GM21528 (cell line): ENCODE measurements around the gene TRAPPC12.

Experiments used
- ATAC-seq: cut with Tn5 transposase; IDR thresholded peaks from one replicate; pipeline ENCODE4 v1.9.1; 2021; ENCODE audit warnings: mild to moderate bottlenecking, moderate library complexity; ENCODE audit not compliant: unreplicated experiment, low FRiP score

The TRAPPC12 gene

DNA sequence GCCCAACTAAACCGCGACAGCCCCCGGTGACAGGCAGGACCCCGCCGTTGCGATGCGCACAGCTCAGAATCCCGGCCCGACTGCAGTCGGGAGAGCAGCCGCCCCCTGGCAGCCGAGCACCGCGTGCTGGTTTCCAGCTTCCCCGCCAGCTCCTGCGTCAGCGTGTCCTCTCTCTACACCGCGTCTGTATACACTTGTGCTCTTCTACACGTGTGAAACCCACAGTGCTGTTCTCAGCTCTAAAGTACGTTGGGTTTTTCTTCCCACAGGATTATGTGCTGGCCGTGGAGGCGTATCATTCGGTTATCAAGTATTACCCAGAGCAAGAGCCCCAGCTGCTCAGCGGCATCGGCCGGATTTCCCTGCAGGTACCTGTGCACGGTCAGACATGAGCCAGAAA lies 85.8 kb downstream of the TRAPPC12 start:
- ATAC-seq, result no peak

DNA sequence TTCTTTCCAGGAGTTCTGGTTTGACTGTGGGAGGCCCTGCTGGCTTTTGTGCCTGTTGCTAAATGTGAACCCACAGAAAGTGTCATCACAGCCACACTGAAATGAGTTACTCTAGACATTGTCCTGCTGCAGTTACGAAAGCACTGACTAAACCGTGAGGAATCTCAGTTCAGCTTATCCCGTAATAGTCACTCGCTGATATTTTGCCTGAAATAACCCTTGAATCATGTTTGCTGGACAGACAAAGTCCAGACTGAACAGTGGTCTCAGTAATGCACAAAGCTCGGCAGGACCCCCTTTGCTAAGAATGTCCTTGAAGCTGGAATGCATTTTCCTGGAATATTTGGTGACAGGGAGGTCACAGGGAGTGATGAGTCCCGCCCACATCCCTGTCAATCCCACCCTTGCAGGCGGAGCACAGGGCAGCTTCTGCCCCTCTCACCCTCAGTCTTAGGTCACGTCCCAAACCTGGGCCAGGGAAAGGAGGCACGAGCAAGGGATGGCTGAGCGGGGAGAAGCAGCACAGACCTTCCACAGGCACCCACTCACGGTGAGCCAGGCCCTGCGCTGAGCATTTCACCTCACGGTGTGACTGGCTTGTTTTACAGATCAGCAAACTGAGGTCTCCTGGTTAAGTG lies 86.5 kb downstream of the TRAPPC12 start:
- ATAC-seq, result no peak

DNA sequence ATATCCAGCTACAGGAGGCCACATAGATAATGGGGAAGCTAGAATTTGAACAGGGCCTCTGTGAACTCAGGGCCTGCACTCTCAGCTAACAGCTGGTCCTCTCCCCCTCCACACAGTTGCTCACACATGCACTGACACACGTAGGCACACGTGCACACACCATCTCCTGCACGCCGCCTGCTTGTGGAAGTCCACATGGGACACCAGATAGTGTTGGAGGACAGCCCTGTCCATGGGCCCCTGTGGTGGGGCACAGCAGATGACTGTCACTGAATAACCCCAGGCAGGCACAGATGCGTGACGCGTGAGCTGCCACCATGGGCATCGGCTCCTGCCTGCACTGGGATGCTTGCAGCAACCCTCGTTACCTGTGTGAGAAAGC lies 87.0 kb downstream of the TRAPPC12 start:
- no peak for ATAC-seq

DNA sequence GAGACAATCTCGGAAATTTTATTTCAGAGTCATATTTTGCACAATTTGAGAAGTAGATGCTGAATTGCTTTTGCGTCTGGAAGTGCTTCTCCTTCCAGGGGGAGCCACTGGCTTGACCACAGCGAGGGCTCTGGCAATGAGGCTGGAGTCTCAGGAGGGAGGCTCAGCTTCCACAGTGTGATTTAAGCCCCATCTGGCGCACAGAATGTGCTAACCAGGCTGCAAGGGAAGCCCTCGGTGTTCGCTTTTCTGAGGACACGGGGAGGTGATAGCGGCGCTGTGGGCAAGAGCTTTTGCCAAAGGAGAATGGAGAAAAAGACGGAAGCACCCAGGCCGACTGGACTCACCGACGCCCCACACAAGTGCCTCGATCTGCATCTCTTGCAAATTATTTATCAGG lies 87.5 kb downstream of the TRAPPC12 start:
- ATAC-seq, result no peak

DNA sequence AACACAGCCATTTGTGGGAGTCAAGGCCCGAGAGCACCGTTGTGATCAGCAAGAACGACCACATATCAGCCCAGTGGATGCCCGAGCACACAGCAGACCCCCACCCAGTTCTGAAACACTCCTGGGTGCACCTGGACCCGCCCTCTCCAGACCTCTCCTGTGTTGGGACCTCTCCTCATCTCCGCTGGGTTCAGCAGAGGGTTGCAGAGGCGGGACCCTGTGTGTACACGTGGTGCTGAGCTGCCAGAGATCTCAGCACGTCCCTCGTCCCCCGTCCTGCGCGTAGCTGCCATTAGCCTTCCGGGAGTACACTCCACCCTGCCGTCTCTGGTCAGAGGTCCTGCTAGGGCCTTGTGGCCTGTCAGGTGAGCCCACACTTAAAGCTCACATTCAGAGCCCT lies 88.2 kb downstream of the TRAPPC12 start:
- no peak for ATAC-seq

DNA sequence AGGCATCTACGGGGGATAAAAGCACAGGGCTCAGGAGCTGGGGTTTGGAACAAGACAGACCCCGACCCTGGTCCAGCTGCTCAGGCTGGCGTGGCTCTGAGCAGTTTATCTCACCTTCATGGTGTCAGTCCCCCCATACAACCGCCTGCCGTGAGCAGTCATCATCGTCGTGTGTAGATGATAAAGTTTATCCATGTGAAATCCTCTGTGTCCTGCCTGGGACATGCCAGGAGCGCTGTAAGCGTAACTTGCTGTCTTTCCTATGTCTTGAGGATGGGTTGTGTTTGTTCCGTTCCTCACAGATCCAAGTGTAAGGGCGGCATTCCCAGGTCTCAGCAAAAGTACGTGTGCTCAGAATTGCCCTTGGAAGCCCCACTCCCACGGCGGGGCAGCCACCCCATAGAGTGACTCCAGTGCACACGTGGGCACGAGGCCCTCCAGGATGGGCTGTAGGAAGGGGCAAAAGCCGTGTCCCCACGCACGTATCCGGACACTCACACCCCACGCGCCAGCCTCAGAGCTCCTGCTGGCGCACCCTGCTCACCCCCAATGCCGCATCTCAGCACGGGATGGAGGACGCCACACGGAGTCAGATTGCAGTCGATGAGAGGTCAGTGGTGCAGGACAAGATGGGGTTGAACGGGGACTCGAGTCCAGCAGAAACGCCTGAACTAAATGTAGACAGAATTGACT lies 88.9 kb downstream of the TRAPPC12 start:
- ATAC-seq, result no peak

DNA sequence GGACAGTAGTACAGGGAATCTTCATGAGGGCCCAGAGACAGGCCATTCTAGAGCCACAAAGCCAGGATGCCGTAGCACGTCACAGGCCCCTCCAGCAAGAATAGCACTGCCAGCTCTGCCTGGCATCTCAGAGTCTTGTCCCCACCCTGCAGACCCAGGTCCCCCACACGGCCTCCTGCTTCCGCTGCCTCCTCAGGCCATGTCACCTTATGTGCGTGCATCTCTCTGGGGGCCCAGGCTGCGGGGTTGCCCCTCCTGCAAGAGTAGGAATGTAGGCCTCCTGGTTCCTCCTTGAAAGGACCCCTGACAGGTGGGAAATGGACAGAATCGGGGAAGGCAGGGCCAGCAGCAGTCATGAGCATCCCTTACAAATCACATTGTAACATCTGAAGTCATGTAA lies 90.0 kb downstream of the TRAPPC12 start:
- ATAC-seq, result no peak

DNA sequence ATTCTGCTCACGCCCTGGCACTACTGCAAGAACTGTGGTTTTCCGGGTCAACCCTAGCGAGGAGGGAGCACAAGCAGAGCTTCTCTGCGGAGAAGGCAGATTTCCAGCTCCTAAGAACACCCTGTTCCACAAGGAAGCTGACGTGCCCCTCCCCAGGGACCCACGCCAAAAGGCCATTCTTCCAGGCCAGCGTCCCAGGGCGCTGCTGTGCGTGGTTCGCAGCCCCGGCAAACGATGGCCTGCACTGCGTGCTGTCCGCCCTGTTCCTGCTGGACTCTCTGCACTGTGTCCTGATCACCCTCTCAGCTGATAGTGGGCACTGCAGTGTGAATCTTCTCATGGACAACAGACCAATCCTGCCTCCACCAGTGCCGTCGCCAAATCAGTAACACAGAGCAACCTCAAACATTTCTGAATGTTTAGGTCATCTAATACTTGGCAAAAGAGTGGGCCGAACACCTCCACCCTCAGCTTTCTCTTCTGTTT lies 90.7 kb downstream of the TRAPPC12 start:
- ATAC-seq, result no peak

DNA sequence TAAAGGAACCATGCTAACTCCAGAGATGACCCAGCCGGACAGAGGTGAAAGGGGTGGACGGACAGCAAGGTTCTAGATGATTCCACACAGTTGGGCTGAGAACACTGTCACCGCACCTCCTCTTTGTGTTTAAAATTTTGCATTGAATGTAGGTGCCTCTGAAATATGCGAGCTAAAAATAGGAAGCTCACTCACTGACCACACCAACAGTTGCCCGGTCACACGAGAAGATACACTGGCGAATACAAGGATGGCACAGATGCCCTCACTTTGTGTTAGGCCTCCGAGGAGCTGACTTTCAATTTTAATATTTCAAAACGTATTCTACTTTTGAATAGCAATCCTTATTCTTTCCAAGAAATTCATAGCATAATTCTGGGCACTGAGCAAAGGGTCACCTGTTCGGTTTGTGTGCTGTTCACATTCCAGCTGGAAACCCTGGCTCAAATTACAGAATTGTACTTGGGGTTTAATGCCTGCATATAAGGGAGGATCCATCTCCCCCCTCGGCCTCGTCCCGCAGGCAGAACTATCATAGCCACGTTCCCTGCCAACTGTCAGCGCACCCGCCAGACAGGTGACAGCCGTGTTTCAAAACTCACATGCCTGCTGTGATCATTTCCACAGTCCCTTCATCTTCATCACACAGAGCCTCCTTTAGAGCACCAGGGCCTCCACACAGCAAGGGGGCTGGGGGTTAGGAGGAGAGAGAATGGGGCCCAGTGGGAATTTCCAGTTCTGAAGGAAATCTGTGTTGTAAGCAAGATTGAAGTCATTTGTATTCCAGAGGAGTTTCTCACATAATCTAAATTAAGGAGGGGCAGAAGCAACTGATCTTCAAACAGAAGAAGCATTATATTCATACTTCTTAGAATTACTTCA lies 91.6 kb downstream of the TRAPPC12 start:
- no peak for ATAC-seq

DNA sequence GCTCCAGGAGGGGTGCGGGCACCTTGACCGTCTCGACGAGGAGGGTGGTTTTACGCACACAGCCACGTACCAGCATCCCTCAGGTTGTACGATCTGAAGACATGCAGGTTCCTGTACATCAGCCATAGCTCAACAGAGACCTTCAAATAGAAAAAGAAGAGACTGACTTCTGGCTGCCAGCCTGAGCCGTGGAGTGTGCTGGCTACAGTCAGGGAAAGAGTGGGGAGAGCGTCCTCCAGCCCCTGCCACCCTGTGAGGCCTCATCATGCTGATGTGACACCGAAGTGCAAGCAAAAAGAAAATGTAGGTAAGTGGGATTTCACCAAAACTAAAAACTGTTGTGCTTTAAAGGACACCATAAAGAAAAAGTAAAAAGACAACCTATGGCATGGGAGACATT lies 92.8 kb downstream of the TRAPPC12 start:
- ATAC-seq, result no peak

DNA sequence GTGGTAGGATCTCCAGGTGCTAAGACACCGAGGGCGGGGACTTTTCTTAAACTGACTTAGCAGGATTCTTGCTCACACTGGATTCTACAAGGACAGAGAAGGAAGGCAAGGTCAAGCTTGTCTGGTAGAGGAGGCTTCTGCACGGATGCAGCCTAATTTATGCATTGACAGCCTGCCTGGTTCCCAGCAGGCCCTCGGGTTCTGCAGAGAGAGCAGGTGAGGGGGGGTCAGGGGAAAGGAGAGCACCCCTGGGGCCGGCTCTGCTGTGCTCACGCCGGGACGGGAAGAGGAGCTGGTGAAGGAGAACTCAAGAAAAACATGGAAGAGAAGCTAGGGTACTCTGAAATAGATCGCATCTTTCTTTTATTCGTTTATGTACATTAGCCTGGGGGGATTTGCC lies 93.5 kb downstream of the TRAPPC12 start:
- no peak for ATAC-seq

DNA sequence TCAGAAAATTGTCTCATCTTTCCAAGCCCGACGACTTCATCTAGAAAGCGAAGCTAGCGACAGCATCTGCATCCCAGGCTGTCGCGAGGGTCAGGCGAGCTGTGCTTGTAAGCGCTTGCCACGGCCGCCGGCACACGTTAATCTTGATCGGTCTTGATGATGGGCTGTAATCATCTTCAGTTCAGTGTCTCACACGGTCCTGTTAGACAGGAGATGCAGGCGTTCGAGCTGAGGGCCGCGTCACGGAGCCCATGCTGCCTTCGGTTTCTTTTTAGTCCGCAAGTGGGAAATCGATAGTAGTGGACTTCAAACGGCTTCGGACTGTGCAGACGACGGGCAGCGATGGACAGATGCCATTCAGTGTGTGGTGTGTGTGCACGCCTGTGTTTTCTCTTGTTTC lies 96.3 kb downstream of the TRAPPC12 start:
- no peak for ATAC-seq

DNA sequence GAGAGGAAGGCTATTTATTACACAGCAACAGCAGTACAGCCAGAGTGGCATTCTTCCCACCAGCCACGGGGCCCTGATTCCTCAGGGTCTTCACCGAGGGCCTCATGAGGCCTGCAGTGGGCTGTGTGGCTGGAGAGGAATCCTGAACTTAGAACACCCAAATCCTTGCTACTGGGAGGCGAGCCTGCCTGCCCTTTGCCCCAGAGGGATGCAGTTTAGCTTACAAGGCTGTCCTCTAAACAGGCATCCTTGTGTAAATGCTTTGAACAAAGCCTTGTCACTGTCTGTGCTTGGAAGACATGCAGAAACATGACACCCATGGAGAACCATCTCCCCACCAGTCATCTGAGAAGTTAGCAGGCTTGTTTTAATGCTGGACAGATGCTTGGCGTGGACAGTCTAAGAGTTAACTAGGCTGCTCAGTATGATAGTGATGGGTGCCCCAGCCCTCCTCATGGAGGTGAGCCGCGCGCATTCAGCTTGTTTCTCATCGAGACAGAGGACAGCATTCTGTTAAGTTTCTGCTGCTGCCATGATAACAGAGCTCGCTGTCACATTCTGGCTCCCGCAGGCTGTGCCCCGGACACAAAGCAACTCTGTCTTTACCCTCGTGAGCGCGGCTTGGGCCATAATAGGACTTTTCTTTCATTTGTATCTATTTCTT lies 97.0 kb downstream of the TRAPPC12 start:
- no peak for ATAC-seq

DNA sequence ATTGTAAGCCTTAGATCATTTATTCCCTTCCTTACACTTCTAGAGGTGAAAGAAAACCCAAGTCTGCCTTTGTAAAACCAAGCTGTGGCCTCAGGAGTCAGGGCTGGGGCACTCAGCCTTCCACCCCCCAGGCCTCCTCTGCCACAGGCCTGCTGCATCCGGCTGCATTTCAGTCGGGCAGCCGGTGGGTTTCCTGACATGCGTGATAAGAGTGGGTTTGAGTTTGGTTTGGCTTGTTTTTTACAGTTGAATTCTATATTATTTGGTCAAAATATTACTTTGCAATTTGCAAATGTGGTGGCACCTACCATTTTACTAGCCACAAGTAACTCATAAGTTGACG lies 97.5 kb downstream of the TRAPPC12 start:
- ATAC-seq, result no peak

DNA sequence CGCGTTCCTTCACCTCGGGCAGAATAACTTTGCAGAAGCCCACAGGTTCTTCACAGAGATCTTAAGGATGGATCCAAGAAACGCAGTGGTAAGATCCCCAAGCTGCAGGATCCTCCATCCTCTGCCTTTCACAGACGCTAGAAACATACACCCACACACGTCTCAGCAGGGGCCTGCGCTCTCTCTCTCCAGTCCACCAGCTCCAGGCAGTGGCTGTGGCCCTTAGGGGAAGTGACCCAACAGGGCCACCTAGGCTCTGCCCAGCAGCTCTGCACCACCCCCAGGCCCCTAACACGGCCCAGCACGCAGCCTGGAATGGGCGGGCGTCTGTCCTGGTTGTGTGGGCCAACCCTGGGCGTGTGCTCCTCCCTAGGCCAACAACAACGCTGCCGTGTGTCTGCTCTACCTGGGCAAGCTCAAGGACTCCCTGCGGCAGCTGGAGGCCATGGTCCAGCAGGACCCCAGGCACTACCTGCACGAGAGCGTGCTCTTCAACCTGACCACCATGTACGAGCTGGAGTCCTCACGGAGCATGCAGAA lies 99.4 kb downstream of the TRAPPC12 start:
- ATAC-seq, result no peak

DNA sequence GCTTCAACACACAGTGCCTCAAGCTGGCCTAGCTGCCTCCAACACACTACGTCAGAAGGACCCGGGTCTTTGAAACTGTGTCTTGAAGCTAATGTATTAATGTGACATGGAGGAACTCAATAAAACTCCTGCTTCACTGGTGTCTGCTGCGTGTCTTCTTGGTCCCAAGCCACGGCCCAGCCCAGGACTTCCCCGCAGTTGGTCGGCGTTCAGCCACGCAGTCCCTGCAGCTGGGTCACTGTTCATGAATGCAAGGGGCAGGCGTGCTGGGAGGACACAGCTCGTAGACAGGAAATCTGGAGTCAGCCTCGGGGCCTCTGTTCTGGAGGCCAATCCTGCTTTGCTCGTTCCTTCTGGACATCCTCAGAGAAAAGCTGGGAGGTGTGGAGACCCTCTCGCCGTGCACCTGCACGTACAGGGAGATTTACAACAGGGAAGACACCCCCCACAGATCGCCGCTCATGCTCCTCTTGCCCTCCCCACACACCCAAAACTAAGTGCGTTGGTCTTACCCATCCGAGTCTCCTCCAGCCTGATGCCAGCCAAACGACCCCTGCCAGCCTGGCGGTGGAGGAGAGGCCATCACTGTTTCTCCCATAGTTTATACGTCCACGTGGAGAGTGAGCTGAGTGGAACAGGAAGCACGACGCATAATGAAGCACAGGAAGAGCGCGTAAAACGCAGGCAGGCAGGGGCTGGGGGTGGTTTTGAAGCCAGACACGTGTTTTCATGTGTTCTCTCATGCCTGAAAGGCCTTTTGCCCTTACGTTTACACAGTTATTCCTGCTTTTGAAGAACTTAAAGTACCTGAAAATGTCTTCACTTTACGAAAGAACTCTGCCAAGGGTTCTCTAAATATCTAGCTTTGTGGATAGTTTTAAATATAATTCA lies 100.2 kb downstream of the TRAPPC12 start:
- no peak for ATAC-seq

DNA sequence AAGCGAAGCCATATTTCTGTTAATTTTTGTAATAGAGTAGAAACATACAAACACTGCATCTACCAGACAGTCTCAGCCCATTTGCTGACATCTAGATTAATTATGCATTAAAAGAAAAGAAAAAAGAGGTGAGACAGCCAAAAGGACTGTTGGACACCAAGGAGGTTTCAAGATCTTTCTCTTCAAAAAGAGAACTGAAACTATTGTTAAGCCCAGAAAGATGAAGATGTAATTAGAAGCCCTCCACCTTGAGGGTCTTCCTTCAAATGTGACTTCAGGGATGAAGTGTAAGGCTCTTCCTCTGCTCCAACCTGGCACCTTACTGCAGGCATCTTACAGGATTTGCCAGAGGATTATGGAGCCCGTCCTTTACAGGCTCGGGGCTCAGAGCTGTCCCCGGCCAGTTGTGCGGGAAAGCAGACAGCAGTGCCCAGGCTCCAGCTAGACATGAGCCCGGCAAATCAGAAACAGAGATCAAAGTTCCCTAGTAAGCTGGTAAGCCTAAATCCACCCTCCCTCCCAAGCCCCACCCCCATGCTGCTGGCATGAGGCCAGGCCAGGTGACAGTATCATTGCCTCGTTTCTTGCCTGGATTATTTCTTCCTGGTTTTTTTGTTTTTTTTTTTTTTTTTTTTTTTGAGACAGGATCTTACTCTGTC lies 101.0 kb downstream of the TRAPPC12 start:
- no peak for ATAC-seq

DNA sequence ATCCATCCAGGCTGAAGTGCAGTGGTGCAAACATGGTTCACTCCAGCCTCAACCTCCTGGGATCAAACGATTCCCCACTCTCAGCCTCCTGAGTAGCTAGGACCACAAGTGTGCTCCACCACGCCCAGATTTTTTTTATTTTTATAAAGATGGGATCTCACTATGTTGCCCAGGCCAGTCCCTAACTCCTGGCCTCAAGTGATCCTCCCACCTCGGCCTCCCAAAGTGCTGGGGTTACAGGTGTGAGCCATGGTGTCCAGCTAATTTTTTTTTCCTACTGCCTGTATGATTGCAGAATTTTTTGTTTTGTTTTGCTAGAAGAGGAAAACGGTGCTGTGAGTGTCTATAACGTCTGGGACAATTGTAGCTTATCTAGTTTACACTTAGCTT lies 101.5 kb downstream of the TRAPPC12 start:
- ATAC-seq, result no peak

DNA sequence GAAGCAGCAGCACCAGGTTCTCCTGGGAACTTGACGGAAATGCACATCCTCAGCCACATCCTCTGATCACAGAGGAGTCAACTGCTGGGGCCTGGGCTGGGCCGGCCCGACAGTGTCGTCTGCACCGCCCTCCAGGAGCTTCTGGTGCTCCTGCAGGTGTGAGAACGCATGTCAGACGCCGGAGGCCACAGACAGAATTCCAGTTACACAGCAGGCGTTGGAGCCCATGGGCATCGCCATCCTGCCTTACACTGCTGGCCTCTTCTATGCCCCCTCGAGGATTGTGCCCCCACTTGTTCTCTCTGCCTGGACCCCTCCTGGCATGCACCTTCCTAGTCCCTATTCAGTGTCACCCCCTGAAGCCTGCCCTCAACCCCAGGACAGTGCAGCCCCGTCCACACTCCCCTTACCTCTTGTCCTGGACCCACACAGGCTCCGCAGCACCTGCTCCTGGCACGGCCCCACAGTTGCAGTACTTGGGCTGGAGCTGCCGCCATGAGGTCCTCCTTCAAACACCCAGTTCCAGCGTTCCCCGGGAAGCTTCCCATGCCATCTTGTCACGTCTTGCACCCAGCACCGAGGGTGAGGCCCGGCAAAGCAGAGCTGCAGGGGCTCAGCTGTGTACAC lies 102.4 kb downstream of the TRAPPC12 start:
- ATAC-seq, result no peak
